HPDE6-E6E7 (cell line): Measurements from ENCODE around the gene FAM72B.
"Not testable (repeated sequence)": the region's sequence is repeated elsewhere in the genome, so short reads cannot be mapped to it uniquely, and the experiment has no call there.

Source experiments
- DNase-seq: peaks from one replicate; pipeline ENCODE4 v3.0.0; 2011; ENCODE audit warnings: missing footprints; ENCODE audit errors: extremely low spot score

The FAM72B gene

DNA sequence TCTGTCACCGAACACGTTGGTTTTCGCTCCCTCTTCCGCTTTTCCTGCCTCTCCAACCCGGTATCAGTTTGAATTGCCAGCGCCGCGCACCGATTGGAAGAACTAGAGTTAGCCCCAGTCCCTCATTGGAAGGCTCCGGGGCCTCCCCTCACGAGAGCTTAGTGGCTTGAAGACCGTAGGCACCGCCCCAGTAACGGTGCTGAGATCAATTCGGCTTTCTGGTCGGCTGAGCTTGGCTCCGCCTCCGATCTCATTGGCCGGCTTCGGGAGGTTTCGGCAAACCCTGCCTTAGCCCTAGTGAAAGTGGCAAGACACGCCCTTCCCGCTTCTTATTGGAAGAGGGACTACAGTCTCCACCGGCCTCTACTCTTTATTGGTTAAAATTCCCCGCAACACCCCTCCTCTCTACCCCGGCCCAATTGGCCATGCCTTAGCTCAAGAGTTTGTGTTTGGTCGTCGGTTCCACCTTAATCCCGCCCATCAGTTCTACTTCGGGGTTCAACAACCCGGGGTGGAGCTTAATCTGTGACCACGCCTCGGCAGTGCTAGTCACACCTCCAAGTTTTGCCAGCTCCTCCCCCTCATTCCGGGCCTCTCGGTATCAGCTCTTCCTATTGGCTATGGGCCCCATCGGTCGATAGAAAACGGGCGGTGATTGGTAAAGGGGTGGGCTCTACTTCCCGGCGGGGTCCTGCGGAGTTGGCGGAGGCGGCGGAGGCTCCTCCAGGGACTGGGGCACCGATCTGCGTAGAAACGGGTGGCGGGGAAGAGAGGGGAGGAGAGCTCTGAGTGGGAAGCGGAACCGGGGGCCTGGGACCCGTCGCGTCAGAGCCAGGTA is at the start of gene FAM72B, which contains the start of gene SRGAP2C:
Gene FAM72B, minus strand, starts transcription at position 51 of the 838 bp plus-strand sequence. CDS start 851 bp downstream, outside the sequence.
Gene SRGAP2C, plus strand, starts transcription at position 686 of the 838 bp plus-strand sequence. CDS start 2,472 bp downstream, outside the sequence.
- peak; percentile 67 for DNase-seq

DNA sequence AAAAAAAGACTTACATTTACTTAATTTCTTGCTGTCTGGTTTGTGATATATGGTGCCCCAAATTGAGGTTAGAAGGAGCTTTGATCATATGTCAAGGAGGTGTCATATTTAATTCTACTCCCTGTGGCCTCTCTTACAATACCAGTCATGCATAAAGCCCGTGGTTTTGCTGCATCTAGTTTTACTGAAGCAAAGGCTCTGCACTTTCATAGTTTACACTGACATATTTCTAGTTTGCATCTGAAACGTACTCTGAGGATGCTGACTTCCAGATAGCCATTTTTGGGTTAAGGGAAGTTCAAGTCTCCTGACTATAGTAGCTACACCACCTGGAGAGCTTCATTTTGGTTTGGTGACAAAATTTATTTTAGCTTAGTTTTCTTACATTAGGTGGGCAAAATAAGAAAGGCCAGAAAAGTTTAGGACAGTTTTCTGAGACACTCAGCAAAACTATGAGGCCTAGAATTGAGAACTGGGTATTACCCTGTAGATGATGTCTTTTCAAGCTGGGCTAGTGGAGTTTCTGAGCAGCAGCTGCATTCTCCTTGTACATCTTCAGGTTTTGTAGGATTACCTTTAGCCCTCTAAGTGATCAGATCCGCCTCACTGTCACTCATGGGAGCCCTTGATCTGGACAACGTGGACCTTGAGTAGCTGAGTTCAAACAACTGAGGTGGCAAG is 48.4 kb upstream of the FAM72B start:
- DNase-seq: not testable (repeated sequence)

DNA sequence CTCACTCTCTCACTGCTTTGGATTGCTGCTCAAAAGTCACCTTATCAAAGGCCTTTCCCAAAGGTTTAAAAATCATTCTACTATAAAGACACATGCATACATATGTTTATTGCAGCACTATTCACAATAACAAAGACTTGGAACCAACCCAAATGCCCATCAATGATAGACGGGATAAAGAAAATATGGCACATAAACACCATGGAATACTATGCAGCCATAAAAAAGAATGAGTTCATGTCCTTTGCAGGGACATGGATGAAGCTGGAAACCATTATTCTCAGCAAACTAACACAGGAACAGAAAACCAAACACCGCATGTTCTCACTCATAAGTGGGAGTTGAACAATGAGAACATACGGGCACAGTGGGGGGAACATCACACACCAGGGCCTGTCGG is 46.5 kb upstream of the FAM72B start:
- not testable (repeated sequence) for DNase-seq

DNA sequence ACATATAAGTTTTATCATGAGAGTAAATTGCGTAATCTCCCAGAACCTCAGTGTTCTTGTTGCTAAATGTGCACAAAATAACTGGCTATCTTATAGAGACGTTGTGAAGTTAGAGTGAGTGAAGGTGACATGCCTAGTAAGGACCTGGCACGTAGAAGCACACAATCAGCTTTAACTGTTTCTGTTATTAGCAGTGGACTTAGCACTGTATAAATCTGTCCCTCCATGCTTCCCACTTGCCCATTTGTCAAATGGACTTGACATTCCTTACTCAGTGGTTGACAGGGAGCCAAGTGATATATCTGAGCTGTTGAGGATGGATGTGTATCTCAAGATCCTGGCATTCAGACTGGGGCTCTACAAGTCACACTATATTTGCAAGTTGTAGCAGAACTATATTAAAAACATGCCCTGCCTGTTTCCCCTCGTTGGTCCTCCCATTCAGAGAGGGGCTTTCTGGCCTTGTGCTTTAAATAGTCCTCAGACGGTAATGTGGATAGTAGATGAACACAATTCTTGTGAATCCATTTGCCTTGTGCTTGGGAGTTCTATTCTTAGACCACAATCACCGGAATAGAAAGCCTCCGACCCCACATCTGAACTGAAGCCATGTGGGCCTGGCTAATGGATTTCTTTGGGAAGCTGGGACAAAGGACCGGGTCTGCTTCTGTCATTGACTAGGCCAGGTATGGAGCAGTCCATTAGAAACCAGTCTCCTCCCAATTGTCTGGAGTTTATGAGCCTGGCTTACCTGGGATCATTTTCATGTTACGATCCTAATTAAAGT is 43.6 kb upstream of the FAM72B start:
- not testable (repeated sequence) for DNase-seq

DNA sequence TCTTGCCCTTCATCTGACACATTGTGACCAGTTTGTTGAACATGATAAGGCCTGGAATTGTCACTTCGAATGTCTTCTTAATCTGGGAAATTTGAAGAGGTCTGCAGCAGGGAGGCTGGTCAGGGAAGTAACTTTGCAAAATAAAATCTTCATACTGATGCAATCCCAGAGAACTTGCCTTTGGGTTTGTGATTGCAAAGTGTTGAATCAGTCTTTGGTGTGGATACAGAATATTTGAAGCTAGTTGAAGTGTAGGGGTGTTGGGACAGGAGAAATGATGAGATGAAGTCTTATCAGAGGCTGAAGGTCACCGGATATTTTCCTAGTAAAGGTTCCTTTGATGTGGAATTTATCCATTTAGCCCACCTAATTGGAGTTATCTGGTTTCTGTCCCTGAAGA is 42.8 kb upstream of the FAM72B start:
- DNase-seq: not testable (repeated sequence)

DNA sequence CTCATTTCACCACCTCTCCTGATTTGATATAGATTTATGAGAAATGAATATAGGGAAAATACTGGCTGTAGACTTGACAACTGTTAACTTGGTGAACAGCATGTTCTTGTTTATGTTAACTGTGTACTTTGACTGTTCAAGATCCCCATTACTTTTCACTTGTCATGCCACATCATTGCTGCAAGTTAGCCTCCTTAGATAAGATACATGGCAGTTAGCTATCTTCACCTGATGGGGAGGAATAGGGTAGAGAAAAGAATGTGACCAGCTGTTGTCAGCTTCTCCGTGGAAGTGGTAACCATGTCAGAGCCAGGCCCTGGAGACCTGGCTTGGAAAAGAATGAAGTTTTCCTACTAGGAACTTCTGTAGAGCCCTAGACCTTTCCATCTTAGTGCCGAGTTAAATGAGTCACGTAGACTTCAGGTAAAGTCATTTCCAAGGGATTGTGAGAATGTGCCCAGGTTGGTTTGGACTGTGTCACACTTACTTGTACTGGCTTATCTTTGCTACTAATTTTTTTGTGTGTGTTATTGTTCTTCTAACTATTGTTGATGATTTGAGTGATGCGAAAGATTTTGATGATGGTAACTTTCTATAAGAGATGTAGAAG is 42.3 kb upstream of the FAM72B start:
- not testable (repeated sequence) for DNase-seq

DNA sequence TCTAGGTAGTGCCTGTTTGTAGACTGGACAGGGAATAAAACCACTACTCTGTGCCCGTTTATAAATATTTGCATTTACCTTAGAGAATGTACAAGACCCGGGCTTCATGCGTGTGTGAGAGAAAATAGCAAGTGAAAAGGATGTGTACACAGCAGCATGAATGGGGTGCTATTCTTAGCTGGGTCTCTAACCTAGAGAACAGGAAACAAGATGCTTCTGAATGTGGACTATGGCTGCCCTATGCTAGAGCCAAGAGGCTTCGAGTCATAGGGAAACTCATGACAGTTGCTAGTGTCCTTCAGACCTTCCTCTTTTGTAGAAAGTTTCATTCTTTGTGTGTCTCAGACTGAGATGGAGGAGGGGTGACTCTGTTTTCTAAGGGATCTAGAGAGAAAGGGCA is 40.6 kb upstream of the FAM72B start:
- DNase-seq: not testable (repeated sequence)

DNA sequence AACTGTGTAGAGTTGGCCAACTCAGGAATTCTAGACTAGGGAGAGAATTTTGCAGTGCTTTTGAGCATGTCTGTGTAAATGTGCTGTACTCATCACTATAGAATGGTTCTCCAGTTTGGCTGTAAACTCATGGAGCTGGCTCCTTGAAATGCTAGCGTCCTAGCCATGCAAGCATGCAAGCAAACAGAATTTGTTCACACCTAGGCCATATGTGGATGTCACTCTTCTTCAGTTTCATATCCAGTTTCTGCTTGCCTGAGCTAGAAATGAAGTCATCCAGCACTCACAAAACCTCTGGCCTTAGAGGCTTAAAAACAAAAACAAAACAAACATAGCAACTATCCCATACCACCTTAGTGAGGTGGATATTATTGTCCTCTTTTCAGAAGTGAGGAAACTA is 37.6 kb upstream of the FAM72B start:
- not testable (repeated sequence) for DNase-seq

DNA sequence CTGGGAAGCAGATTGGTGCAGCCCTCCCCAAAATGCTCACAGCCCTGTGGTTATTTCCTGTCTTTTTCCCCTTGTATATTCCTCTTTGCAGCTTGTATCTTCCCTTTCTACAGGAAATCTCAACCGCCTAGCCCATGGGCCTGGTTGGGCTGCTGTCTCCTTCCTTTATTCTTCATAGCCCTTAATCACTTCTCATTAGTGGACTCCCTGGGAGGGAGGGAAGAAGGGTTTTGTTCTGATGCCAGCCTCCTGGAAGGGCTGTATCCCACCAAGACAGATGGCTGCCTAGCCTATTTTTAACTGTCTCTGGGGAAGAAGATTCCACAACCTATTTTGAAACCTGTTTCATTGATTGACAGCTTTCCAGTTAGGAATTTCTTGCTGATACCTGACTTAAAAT is 32.5 kb upstream of the FAM72B start:
- not testable (repeated sequence) for DNase-seq

DNA sequence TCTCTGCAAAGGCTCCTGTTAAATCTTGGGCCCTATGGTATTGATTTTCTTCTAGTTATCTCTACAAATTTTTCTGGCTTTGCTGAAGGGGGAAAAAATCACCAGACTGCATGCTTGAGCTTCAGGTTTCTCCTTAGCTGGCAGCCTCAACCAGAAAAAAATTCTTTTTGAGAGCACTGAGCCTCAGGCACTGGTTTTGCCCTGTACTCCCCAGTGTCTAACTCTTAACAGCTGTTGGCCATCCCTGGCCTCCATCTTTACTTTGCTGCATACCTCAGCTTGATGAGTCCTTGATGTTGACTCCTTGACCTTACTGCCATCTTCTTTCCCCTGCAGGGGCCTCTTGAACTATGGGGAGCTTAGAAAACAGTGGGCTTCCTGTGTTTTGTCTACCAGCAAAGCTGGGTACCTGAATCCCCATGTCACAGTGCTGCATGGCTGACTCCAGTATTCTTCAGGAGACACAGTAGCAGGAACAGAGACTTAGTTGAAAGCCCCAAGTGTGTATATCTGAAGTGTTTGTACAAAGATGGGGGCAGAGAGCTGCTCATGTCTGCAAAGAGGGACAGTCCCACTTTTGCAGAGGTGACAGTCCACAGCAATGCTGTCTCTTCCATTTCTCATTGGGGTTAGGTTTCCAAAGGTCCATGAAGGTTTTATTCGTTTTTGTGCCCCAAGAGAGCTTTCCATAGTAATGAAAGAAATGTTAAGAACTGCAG is 31.7 kb upstream of the FAM72B start:
- not testable (repeated sequence) for DNase-seq

DNA sequence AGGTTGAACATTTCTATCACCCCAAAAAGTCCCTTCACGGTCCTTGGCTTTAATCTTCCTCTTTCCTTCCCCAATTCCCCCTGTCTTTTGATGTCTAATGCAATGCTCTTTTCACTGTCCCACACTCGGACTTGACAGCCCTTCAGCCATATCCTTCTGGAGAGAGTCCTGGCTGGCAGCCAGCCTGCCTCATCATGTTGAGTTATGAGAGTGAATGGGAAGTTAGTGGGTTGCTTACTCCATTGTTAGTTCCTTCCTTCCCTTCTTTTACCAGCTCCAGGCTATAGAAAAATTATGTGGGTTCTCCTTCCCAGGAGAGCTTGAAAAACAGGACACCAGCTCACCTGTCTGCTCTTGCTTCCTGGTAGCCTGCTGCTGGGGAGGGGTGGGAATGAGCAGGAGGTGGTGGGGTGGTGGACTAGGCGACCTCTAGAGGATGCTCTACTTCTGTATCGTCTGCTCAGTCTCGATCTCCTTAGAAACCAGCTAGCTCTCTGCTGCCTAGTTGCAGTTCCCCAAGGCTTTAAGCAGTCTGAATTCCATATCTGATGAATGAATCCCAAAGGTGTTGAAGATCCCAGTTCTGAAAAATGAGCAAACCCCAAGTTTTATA is 30.5 kb upstream of the FAM72B start:
- DNase-seq: not testable (repeated sequence)

DNA sequence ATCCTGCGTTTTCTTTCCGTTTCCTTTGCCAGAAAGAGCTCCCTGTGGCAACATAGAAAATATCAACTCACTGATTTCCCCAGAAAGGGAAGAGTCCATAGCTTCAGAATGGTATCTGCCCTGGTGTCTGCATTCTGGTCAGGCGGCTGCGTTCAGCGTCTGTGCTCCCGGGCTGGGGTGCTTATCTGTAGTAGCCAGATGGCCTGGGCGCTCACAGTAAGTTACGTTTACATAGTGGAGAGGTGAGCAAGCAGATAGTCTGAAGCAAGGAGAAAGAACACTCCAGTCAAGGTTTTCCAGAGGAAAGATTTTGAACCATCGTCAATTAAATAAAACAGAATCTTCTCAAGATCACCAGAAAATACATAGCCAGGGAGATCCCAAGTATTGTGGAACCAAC is 29.4 kb upstream of the FAM72B start:
- not testable (repeated sequence) for DNase-seq

DNA sequence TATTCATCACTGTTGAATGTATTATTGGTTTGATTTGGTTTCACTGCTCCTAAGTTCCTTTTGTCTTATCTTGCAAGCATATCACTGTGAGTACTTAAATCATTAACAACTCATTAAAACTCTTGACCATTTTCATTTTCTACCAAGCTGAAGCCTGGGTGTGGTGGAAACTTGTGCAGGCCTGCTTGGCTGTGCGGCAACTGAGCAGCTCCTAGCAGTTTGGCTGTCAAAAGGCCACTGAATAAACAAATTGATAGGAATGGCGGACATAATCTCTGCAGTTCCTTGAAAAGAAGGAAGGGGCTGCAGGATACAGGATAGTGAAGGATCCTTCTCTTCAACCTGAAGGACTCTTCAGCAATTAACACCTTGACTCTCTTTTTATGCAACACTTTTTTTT is 26.6 kb upstream of the FAM72B start:
- not testable (repeated sequence) for DNase-seq

DNA sequence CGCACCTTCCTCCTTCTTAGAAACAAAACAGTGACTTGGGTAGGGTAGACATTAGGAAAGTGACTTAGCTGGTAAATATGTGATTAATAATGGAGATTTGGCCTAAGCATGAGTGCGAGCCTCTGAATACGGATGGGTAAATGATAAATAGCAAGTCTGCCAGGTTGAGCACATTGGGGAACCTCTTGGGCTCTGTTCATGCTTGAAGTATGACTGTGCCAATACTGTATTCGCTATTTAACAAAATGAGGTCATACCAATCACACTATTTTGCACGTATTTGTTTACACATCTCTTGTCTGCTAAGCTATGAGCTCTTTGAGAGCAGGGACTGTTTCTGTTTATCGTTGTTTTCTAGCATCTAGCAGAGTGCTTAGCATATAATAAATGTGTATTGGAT is 24.2 kb upstream of the FAM72B start:
- DNase-seq: not testable (repeated sequence)

DNA sequence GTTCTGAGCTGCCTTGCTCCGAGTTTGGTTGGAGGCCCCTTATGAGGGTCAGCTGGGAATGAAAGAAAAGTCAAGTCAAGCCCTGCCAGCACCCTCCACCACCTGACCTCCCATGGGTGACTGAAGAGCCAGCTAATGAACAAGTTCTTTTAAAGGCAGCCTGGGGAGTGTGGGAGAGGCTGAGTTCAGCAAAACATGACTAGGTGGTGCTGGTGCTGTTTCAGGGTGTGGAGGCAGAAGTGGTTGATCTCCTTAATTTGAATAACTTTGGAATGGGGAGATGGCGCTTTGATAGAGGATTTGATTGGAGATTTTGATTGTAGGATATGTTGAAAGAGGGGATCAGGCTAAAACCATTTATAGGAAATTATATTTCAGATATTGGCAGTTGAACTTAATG is 23.2 kb upstream of the FAM72B start:
- DNase-seq: not testable (repeated sequence)

DNA sequence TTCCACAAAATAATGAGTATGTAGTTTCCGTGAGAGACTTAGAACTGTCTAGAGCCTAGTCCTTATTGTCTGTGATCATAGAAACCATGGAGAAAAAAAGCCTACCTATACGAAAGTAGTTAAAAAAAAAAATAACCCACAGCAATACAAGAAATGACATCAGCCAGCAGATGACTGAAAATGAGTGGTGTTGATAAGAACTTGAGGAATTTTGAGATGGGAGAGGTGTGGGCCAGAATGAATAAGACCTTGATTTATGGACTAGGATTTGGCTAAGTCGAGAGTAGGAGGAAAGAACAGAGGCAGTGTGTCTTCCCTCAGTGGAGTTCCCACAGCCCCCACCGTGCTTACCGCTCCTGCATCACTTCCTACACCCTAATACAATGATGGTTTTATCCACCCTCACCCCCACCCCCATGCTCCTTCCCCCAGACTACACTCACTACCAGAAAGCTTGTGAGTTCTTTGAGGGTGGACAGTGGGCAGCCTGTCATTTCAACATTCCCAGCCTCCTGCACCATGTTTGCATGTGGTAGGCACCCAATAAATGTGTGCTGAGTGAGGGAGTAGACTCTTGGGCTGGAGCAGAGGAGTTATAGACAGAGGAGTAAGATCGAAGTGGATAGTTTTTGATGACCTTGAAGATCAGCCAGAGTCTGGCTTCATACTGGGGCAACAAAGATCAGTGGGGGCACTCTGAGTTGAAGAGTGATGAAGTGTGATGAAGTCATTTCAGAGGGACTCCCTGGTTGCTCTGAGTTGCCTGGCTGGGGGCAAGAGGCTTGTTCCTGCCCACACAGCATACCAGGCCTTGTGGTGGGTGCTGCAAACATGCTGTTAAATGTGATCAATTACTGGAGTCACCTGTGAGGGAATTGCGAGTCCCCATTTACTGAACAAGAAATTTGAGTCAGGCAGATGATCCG is 21.9 kb upstream of the FAM72B start:
- not testable (repeated sequence) for DNase-seq

DNA sequence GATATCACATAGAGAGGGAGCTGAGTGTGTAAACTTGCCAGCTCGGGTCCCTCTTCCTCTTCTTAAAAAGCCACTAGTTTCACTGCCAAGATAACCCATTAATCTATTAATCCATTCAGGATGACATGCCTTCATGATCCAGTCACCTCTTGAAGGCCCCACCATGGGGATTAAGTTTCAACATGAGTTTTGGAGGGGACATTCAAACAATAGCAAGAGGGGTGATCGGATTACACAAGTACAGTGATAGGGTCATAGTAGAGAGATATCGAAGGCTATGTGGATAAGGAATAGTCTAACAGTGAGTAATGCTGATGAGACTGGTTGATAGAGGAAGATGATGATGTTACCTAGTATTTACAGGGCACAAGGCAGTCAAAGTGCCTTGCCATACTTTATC is 18.8 kb upstream of the FAM72B start:
- not testable (repeated sequence) for DNase-seq

DNA sequence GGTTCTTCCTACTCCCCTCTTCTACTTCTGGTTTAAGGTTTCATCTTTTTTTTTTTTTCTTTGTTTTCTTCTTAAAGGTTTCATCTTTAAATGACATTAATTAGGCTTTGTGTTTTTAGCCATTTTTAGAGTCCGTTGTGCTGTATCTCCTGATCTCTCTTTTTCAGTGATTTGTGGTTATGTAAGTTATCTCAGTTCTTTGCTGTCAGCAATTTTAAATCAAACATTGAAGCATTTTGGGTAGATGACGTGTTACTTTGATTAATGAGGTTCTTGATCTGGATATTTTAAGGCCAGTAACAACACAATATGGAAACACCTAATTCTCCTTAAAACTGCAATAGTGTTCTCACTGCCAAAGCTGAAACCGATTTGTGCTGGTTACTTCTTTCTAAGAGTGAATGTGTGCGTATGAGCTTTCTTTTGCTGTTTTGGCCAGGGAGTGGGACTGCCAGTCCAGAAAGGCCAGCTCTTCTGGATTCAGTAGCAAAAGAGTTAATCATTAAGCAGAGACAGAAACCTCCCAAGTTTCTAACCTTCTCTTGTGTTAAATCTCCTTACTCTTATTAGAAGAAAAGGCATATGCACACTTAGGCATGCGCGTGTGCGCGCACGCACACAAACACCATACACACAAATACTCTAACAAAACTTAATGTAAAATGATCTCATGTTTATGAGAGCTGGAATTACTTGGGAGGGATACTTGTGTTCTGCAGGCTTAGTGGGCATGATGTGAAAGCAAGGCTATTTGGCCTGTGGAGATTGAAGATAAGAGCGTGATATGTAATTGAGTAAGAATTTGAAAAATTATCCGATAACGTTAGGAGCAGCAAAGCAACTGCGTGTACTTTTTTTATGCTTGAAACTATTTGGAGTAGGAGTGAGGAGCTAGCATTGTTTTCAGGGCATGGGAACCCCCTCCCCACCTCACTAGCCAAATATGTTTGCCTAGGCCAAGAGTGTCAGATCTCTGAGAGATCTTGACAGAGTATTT is 17.1 kb upstream of the FAM72B start:
- DNase-seq: not testable (repeated sequence)
